ENCODE results near the gene AADACL4. TPM values are rescaled to one million over a fixed set of nuclear protein-coding genes. Genes with fewer than 3 reads are reported as not detected.
"Not testable (repeated sequence)": the region's sequence is repeated elsewhere in the genome, so short reads cannot be mapped to it uniquely, and the experiment has no call there.

AADACL4 gene
- polyA plus RNA-seq, 1 donor from 2014 or later, result not detected

DNA sequence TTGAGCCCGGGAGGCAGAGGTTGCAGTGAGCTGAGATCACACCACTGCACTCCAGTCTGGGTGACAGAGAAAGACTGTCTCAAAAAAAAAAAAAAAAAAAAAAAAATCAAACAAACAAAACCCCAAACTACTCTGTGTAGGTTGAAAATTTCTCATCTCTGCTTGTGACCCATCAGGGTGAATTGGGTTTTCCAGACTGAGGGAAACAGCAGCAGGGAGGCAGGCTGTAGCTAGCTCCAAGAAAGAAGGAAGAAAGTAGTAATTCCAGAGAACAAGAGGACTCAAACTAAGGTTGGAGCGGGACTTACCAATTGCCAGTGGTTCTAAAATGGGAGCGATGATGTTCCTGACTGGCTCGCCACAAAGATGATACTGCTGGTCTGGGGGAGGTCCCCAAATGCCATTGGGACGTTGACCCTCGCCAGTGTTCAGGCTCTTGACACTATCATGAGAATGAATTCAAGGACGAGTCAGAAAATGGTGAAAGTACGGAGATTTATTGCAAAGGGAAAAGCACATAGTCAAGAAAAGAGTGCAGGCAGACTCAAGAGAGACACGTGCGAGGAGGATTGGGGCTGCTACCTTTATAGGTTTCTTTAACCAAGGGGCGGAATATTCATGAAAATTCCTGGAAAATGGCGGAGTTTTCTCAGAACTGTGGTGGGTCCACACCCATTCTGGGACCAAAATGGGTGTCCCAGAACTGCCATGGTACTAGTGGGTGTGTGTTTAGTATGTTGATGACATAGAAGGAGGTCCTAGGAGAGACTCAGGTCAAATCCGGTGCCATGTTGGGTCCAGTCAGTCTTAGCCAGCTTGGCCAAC is 13.4 kb downstream of the AADACL4 start:
- Histone ChIP-seq H2AFZ (ENCODE audit: low read depth, low read length) (no peak overlapping the region), H3K9me2 (ENCODE audit: insufficient read depth, low read length) (no peaks in the 10 kb centered on the region), H3K9me3 (ENCODE audit: low read length) (no peaks in the 10 kb centered on the region), H3K79me2 (replicated peaks; ENCODE audit: insufficient read depth, low read length) (no peaks in the 10 kb centered on the region), H3K4me3 (ENCODE audit: low read length) (no peak overlapping the region), H3F3A (ENCODE audit: insufficient read depth, low read length, poor library complexity, severe bottlenecking) (no peaks in the 10 kb centered on the region), H3K36me3 (ENCODE audit: insufficient read depth, low read length) (no peaks in the 10 kb centered on the region), H4K20me1 (ENCODE audit: insufficient read depth) (no peaks in the 10 kb centered on the region), H3K27ac (ENCODE audit: low read length) (no peak overlapping the region), H3K9ac (ENCODE audit: low read length) (no peak overlapping the region), H3K27me3 (ENCODE audit: insufficient read depth, low read depth, low read length) (no peaks in the 10 kb centered on the region), H3K4me2 (ENCODE audit: low read length) (no peak overlapping the region)
- TF ChIP-seq, protein P1, sequence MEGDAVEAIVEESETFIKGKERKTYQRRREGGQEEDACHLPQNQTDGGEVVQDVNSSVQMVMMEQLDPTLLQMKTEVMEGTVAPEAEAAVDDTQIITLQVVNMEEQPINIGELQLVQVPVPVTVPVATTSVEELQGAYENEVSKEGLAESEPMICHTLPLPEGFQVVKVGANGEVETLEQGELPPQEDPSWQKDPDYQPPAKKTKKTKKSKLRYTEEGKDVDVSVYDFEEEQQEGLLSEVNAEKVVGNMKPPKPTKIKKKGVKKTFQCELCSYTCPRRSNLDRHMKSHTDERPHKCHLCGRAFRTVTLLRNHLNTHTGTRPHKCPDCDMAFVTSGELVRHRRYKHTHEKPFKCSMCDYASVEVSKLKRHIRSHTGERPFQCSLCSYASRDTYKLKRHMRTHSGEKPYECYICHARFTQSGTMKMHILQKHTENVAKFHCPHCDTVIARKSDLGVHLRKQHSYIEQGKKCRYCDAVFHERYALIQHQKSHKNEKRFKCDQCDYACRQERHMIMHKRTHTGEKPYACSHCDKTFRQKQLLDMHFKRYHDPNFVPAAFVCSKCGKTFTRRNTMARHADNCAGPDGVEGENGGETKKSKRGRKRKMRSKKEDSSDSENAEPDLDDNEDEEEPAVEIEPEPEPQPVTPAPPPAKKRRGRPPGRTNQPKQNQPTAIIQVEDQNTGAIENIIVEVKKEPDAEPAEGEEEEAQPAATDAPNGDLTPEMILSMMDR (IDR thresholded peaks at IDR 0.05; ENCODE audit: poor library complexity, severe bottlenecking), result no peak
- TF ChIP-seq EP300 (conservative IDR thresholded peaks at IDR 0.05; ENCODE audit: poor library complexity, severe bottlenecking) (no peak), EZH2 (IDR thresholded peaks at IDR 0.05; ENCODE audit: borderline replicate concordance, insufficient read depth, low read length, poor library complexity, severe bottlenecking) (no peak), POLR2AphosphoS5 (IDR thresholded peaks at IDR 0.05) (no peak), RAD21 (conservative IDR thresholded peaks at IDR 0.05) (no peak), MXI1 (conservative IDR thresholded peaks at IDR 0.05; ENCODE audit: poor library complexity, severe bottlenecking) (no peak), TAF1 (IDR thresholded peaks at IDR 0.05; ENCODE audit: low read depth) (no peak), SMC3 (conservative IDR thresholded peaks at IDR 0.05; ENCODE audit: poor library complexity) (no peak)
- TF ChIP-seq, protein P2, sequence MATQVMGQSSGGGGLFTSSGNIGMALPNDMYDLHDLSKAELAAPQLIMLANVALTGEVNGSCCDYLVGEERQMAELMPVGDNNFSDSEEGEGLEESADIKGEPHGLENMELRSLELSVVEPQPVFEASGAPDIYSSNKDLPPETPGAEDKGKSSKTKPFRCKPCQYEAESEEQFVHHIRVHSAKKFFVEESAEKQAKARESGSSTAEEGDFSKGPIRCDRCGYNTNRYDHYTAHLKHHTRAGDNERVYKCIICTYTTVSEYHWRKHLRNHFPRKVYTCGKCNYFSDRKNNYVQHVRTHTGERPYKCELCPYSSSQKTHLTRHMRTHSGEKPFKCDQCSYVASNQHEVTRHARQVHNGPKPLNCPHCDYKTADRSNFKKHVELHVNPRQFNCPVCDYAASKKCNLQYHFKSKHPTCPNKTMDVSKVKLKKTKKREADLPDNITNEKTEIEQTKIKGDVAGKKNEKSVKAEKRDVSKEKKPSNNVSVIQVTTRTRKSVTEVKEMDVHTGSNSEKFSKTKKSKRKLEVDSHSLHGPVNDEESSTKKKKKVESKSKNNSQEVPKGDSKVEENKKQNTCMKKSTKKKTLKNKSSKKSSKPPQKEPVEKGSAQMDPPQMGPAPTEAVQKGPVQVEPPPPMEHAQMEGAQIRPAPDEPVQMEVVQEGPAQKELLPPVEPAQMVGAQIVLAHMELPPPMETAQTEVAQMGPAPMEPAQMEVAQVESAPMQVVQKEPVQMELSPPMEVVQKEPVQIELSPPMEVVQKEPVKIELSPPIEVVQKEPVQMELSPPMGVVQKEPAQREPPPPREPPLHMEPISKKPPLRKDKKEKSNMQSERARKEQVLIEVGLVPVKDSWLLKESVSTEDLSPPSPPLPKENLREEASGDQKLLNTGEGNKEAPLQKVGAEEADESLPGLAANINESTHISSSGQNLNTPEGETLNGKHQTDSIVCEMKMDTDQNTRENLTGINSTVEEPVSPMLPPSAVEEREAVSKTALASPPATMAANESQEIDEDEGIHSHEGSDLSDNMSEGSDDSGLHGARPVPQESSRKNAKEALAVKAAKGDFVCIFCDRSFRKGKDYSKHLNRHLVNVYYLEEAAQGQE (IDR thresholded peaks at IDR 0.05; ENCODE audit: borderline replicate concordance), result no peak

DNA sequence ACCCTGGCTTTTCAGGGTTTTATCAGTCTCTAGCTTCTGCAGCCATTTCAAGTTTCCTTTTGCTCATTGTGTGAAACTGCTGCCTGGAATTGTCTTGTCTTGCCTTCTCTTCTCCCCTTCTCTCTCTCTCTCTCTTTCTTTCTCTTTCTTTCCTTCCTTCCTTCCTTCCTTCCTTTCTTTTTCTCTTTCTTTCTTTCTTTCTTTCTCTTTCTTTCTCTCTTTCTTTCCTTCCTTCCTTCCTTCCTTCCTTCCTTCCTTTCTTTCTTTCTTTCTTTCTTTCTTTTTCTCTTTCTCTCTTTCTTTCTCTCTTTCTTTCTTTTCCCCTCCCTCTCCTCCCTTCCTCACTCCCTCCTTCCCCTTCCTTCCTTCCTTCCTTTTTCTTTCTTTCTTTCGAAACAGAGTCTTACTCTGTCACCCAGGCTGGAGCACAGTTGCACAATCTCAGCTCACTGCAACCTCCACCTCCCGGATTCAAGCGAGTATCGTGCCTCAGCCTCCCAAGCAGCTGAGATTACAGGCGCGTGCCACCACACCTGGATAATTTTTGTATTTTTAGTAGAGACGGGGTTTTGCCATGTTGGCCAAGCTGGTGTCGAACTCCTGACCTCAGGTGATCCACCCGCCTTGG is 14.1 kb downstream of the AADACL4 start:
- not testable (repeated sequence) for H3K9me3 ChIP-seq (ENCODE audit: low read length); H3K79me2 ChIP-seq (replicated peaks; ENCODE audit: insufficient read depth, low read length); H3K27me3 ChIP-seq (ENCODE audit: insufficient read depth, low read depth, low read length); H3K36me3 ChIP-seq (ENCODE audit: insufficient read depth, low read length); H3K9ac ChIP-seq (ENCODE audit: low read length); H3K9me2 ChIP-seq (ENCODE audit: insufficient read depth, low read length); H3K4me2 ChIP-seq (ENCODE audit: low read length); H3F3A ChIP-seq (ENCODE audit: insufficient read depth, low read length, poor library complexity, severe bottlenecking); H4K20me1 ChIP-seq (ENCODE audit: insufficient read depth); H3K27ac ChIP-seq (ENCODE audit: low read length); H2AFZ ChIP-seq (ENCODE audit: low read depth, low read length); H3K4me3 ChIP-seq (ENCODE audit: low read length)
